Activated T-cell treated with anti-CD3 and anti-CD28 coated beads, Interleukin-2, amount 50 U/mL, for 24 hours (primary cell): Measurements from ENCODE around the gene CARTPT.

Experiments
- DNase-seq: peaks from one replicate; pipeline ENCODE4 v3.0.0-alpha.2; 2020
- H3K27ac Mint-ChIP-seq: 2 replicates; pipeline ENCODE4 v1.8.0; 2020; ENCODE audit warnings: mild to moderate bottlenecking, mixed read lengths
- H3K27me3 Mint-ChIP-seq: 2 replicates; pipeline ENCODE4 v1.8.0; 2020; ENCODE audit warnings: mixed read lengths
- H3K36me3 Mint-ChIP-seq: 2 replicates; pipeline ENCODE4 v1.8.0; 2020; ENCODE audit warnings: low read depth, mixed read lengths
- H3K4me1 Mint-ChIP-seq: 2 replicates; pipeline ENCODE4 v1.8.0; 2020; ENCODE audit warnings: low read depth, mixed read lengths
- H3K4me3 Mint-ChIP-seq: 2 replicates; pipeline ENCODE4 v1.8.0; 2020; ENCODE audit warnings: mild to moderate bottlenecking, moderate library complexity, mixed read lengths
- H3K9me3 Mint-ChIP-seq: 2 replicates; pipeline ENCODE4 v1.8.0; 2020; ENCODE audit warnings: mixed read lengths

The CARTPT gene

DNA sequence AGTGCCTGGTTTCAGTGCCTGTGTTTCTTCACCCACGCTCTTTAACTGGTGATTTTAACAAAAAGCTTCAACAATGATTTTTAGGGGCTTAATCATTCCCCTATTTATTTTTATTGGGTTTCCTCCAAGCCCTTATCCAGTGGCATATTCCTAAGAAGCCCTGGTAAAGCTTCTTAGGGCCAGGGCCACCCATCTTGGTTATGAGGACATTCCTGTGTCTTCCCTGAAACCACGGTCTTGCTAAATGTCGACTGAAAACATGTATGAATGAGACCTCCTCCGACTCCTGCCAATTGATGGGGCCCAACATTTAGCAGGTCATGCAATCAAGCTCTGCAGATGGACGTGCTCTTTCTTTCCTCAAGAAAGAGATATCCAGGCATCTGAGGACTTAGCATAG, 13.7 kb upstream of the CARTPT start:
- no peak overlapping the region for H3K27ac Mint-ChIP-seq
- no peaks in the 10 kb centered on the region for H3K4me1 Mint-ChIP-seq
- H3K27me3 Mint-ChIP-seq = peaks cover 29% of the 10 kb centered on the region
- DNase-seq = no peak
- no peaks in the 10 kb centered on the region for H3K36me3 Mint-ChIP-seq
- H3K4me3 Mint-ChIP-seq = no peak overlapping the region
- H3K9me3 Mint-ChIP-seq = no peaks in the 10 kb centered on the region

DNA sequence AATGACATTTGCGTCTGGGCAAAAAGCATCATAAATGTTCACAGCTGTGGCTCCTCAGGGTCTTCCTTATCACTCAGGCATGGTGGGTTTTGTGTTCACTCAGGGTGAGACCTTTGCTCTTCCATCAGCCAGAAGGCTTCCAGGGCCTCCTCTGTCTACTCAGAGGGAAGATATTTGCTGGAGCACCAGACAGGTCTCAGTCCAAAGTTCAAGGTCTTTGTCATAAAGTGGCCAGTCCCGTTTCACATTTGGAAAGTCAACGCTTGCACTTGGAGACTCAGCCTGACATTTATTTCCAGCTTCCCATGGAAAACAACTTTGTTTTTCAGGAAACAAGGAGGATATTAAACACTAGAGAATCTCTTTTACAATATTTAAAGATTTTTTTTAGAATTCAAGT, 12.2 kb upstream of the CARTPT start:
- no peaks in the 10 kb centered on the region for H3K4me1 Mint-ChIP-seq
- DNase-seq = no peak
- no peaks in the 10 kb centered on the region for H3K36me3 Mint-ChIP-seq
- H3K4me3 Mint-ChIP-seq = no peak overlapping the region
- H3K9me3 Mint-ChIP-seq = no peaks in the 10 kb centered on the region
- peaks cover 29% of the 10 kb centered on the region for H3K27me3 Mint-ChIP-seq
- no peak overlapping the region for H3K27ac Mint-ChIP-seq

DNA sequence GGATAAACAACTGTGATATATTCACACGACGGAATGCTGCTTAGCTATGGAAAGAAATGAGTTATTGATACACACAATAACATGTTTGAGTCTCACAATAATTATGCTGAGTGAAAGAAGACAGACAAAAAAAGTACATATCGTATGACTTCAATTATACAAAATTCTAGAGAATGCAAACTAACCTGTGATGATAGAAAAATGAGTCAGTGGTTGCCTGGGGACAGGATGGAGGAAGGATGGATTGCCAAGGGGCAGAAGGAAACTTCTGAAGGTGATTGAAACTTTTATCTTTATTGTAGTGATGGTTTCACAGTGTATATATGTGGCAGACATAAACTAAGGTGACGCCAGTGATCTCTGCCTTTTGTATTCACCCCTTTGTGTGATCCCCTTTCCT, 7.5 kb upstream of the CARTPT start:
- DNase-seq = no peak
- no peaks in the 10 kb centered on the region for H3K4me1 Mint-ChIP-seq
- no peak overlapping the region for H3K27ac Mint-ChIP-seq
- H3K4me3 Mint-ChIP-seq = no peak overlapping the region
- H3K27me3 Mint-ChIP-seq = peaks cover 47% of the 10 kb centered on the region
- H3K36me3 Mint-ChIP-seq = no peaks in the 10 kb centered on the region
- no peaks in the 10 kb centered on the region for H3K9me3 Mint-ChIP-seq

DNA sequence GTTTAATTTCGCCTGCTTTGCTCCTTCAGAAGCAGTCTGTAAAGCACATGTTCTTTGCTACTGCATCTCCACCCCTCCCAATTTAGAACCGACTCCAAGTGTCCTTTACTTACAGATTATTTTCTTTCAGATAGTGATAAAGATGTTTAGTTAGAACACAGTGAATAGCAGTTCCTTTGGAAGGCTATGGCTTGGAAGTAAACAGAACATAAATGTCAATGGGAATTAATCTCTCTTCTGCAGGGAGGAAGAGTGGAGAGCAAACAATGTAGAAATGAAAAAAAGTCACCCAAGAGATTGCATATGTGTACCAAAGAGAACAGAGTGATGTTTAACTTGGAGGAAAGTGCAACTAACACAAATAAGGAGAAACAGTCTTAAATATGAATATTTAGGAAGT, 4.2 kb upstream of the CARTPT start:
- Mint-ChIP-seq H3K4me3 (no peak overlapping the region), H3K4me1 (peaks cover 9% of the 10 kb centered on the region), H3K27ac (no peak overlapping the region), H3K27me3 (peaks cover 61% of the 10 kb centered on the region), H3K36me3 (no peaks in the 10 kb centered on the region), H3K9me3 (no peaks in the 10 kb centered on the region)
- DNase-seq = no peak

DNA sequence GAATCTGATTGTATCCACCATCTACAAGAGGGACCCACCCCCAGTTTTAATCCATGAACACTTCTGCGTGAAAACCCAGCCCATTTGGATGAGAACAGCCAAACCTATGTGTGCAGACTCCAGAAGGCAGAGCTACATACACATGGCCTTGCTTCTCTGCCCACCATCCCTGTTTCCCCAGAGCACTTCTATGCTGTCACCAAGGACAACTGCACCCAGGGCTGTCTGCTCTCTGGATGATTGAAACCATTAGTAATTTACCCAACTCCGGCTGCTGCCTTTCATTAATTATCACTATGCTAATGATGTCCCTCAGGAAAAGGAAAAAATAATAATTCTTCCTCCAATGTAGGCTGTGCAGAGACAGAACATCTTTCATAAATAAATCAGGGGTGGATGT, 8.9 kb downstream of the CARTPT start:
- H3K27me3 Mint-ChIP-seq = peaks cover 49% of the 10 kb centered on the region
- H3K4me3 Mint-ChIP-seq = no peak overlapping the region
- no peaks in the 10 kb centered on the region for H3K36me3 Mint-ChIP-seq
- H3K4me1 Mint-ChIP-seq = no peaks in the 10 kb centered on the region
- H3K27ac Mint-ChIP-seq = no peak overlapping the region
- no peak for DNase-seq
- no peaks in the 10 kb centered on the region for H3K9me3 Mint-ChIP-seq

DNA sequence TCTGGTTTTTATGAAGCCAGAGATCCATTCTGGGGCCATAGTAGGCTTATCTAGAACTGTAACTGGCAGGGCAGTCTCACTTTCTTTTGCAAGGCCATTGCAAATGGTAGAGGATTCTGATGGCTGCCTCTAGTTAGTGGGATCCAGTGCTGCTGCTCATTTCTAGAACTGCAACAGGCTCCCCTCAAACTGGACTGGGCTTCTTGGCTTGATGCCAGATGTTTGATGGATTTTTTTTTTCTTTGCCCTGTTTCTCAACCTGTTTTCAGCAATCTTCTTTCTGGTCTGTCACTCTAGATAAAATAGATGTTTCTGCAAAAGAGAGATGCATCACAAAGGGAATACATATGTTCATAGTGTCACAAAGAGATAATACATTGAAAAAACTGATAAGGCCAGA, 11.9 kb downstream of the CARTPT start:
- Mint-ChIP-seq H3K27me3 (peaks cover 30% of the 10 kb centered on the region), H3K27ac (no peak overlapping the region), H3K36me3 (no peaks in the 10 kb centered on the region), H3K9me3 (no peaks in the 10 kb centered on the region), H3K4me1 (no peaks in the 10 kb centered on the region), H3K4me3 (no peak overlapping the region)
- no peak for DNase-seq

DNA sequence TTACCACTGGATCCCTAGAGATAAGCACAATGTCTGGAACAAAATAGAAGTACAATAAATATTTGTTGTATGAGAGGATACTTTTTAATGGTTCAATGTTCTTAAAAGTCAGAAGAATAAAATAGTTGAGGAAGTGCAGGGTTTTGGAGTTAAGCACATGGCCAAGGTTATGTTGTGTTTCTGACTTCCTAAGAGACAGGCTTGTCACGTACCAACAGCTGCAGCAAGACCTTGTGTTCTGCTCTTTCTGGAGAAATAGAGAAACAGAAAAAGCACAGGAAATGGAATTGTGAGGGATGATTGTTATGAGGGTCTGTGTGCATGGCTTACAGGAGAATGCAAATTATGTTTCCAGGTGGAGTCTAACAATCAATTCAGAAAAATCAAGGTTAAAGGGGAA, 12.9 kb downstream of the CARTPT start:
- Mint-ChIP-seq H3K4me3 (no peak overlapping the region), H3K4me1 (no peaks in the 10 kb centered on the region), H3K27me3 (peaks cover 23% of the 10 kb centered on the region), H3K27ac (no peak overlapping the region), H3K9me3 (no peaks in the 10 kb centered on the region), H3K36me3 (no peaks in the 10 kb centered on the region)
- no peak for DNase-seq

DNA sequence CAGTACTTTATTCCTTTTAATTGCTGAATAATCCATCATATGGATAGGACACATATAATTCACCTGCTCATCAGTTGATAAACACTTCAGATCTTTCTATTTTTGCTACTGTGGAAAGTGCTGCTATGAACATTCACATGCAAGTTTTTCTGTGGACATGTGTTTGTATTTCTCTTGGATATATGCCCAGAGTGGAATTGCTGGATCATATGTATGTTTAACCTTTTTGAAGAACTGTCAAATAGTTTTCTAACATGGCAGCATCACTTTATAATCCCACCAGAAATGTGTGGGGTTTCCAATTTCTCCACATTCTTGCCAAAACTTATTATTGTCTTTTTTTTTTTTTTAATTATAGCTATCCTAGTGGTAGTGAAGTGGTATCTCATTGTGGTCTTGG, 15.1 kb downstream of the CARTPT start:
- no peak for DNase-seq
- no peaks in the 10 kb centered on the region for H3K9me3 Mint-ChIP-seq
- H3K27ac Mint-ChIP-seq = no peak overlapping the region
- peaks cover 18% of the 10 kb centered on the region for H3K27me3 Mint-ChIP-seq
- no peaks in the 10 kb centered on the region for H3K36me3 Mint-ChIP-seq
- H3K4me1 Mint-ChIP-seq = no peaks in the 10 kb centered on the region
- H3K4me3 Mint-ChIP-seq = no peak overlapping the region

DNA sequence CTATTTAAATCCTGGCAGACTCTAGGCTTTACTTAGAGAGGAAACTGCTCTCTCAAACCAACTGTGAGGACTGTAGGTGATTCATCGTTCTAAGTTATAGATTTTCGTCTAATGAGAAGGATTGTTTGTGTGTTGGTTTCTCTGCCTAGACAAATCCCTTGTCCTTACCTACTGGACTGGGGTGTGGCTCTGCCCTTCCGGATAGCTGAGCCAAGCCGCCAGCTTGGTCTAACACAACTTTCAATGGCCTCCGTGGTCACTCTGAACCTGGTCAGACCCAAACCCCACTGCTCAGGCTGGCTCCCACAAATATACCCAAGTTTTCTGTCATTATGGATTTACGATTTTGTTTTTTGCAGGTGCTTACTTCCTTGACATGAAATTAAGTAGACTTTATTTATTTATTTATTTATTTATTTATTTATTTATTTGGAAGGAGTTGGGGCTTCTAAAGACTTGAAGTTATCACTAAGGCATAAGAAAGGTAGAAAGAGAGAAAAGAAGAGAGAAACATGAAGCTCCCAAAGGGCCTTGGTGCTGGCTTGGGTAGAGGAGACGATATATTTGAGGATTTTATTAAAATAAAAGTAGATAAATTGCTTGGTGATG, 19.0 kb downstream of the CARTPT start:
- no peaks in the 10 kb centered on the region for H3K36me3 Mint-ChIP-seq
- no peak for DNase-seq
- peaks cover 5% of the 10 kb centered on the region for H3K9me3 Mint-ChIP-seq
- peaks cover 2% of the 10 kb centered on the region for H3K4me1 Mint-ChIP-seq
- H3K27me3 Mint-ChIP-seq = peaks cover 21% of the 10 kb centered on the region
- no peak overlapping the region for H3K4me3 Mint-ChIP-seq
- H3K27ac Mint-ChIP-seq = no peak overlapping the region

DNA sequence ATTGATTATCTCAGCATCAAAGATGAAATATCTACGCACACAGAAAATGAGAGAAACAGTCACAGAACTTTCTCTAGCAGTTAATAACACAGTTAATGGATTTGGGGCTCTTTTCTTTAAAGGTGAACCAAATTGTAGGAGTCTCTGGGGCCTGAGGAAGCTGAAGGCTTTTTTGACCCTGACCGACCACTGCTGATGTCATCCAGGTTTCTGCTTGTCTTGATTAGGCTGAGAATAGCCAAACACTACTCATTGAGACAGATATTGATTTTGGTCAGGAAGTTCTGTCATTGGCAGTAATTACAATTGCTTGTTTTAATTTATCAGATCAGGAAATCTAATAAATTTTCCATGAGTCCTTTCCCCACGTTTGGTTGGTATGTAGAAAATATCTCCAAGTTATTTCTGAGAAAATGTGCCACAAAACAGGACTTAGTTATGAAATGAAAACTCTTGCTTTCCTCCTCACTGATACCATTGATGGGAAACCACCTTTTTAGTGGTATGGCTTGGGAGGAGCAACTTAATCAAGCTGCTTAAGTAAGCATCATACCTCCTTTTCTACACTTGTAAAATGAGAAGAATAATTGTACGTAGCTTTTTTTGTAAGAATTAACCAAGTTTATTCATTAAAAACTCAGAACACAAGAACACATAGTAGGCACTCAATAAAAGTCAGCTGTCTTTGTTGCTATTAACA, 19.7 kb downstream of the CARTPT start:
- no peaks in the 10 kb centered on the region for H3K36me3 Mint-ChIP-seq
- H3K9me3 Mint-ChIP-seq = peaks cover 5% of the 10 kb centered on the region
- peaks cover 2% of the 10 kb centered on the region for H3K4me1 Mint-ChIP-seq
- no peak for DNase-seq
- H3K4me3 Mint-ChIP-seq = no peak overlapping the region
- peaks cover 18% of the 10 kb centered on the region for H3K27me3 Mint-ChIP-seq
- no peak overlapping the region for H3K27ac Mint-ChIP-seq

DNA sequence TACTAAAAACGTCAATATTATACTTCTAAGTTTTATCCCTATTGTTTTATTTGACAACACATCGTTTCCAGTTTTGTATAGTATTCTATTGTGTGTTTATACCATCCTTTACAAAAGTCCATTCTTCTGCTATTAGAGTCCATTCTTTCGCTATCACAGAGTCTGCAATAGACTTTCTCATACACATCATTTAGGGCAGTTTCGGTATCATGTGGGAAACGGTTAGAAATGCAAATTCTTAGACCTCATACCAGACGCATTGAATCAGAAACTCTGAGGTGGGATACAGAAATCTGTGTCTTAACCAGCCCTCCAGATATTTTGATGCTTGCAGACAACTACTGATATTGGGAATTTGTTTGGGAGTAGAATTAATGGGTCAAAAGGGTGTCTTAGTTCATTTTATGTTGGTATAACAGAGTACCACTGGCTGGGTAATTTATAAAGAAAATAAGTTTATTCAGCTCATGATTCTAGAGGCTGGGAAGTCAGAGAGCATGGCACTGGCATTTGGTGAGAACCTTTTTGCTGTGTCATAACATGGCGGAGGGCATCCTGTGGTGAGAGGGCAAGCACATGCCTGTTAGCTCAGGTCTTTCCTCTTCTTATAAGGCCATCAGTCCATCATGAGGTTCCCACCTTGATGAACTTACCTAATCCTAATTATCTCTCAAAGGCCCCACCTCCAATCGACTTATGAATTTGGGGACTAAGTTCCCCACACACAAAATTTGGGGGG, 21.1 kb downstream of the CARTPT start:
- Mint-ChIP-seq H3K9me3 (peaks cover 5% of the 10 kb centered on the region), H3K27me3 (peaks cover 18% of the 10 kb centered on the region), H3K36me3 (no peaks in the 10 kb centered on the region), H3K4me3 (no peak overlapping the region), H3K4me1 (peaks cover 2% of the 10 kb centered on the region), H3K27ac (no peak overlapping the region)
- DNase-seq = no peak

DNA sequence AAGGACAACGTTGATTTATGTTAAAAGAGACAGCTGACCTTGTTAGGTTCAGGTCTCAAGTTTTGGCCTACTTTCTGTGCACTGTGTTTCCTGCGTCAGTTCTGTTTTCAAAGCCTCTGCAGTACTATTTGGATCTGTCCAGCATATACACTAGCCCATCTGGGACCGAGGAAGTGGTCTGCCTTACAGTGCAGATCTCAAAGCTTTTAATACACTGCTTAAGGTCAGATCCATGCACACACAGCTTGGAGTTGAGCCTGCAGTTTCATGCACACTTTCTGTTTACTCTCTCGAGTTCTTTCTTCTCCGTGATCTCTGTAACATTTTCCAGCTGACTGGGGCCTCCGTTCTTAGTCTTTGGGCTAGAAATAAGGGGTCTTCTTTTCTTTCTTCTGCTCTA, 24.1 kb downstream of the CARTPT start:
- H3K36me3 Mint-ChIP-seq = no peaks in the 10 kb centered on the region
- H3K9me3 Mint-ChIP-seq = peaks cover 5% of the 10 kb centered on the region
- peaks cover 2% of the 10 kb centered on the region for H3K4me1 Mint-ChIP-seq
- H3K27ac Mint-ChIP-seq = no peak overlapping the region
- H3K27me3 Mint-ChIP-seq = peaks cover 13% of the 10 kb centered on the region
- H3K4me3 Mint-ChIP-seq = no peak overlapping the region
- DNase-seq = no peak

DNA sequence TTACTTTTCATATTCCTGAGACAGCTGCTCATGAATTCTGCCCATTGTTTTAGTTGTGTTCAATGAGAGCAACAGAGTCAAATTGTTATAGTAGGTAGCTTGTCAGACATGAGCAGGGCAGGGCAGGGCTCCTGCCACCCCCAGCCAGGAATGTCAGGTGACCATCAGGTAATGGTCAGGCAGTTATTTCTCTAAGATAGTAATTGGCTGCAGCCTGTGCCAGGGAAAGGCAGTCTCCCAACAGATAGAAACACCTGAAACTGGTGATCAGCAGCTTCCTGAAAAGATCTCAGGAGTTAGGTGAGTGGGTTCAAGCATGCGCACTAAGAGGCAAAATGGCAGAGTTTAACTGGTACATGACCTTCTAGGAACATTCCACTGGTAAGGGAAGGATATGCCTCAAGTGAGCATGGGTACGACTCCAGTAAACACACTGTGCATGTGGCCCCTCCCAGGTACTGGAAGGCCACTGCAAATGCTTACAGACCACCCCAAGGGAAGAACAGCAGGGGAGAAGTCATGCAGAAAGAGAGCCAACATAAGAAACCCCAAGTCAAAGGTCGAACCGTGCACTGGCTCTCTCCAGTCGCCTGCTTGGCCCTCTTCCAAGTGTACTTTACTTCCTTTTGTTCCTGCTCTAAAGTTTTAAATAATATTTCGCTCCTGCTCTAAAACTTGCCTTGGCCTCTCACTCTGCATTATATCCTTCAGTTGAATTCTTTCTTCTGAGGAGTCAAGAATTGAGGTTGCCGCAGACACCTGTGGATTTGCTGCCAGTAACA, 25.1 kb downstream of the CARTPT start:
- Mint-ChIP-seq H3K4me1 (peaks cover 2% of the 10 kb centered on the region), H3K4me3 (no peak overlapping the region), H3K36me3 (no peaks in the 10 kb centered on the region), H3K27ac (no peak overlapping the region), H3K9me3 (peaks cover 5% of the 10 kb centered on the region), H3K27me3 (peaks cover 10% of the 10 kb centered on the region)
- no peak for DNase-seq

DNA sequence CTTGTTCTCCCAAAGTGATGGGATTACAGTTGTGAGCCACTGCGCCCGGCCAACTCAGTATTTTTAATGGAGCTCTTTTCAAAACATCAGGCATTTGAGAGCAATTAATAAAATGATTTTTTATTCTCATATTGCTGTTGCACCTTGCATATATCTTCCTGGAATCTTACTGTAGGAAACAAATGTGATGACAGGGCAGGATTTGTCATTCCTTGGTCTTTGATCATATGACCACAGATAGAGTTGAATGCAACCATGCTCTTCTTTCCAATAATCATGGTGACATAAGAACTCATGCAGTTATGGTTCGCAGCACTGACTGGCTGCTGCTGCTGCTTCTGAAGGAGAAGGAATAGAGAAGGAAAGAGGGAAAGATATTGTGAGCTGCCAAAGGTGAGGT, 28.1 kb downstream of the CARTPT start:
- Mint-ChIP-seq H3K27ac (no peak overlapping the region), H3K36me3 (no peaks in the 10 kb centered on the region), H3K4me1 (no peaks in the 10 kb centered on the region), H3K27me3 (peaks cover 3% of the 10 kb centered on the region), H3K9me3 (no peaks in the 10 kb centered on the region), H3K4me3 (no peak overlapping the region)
- no peak for DNase-seq

DNA sequence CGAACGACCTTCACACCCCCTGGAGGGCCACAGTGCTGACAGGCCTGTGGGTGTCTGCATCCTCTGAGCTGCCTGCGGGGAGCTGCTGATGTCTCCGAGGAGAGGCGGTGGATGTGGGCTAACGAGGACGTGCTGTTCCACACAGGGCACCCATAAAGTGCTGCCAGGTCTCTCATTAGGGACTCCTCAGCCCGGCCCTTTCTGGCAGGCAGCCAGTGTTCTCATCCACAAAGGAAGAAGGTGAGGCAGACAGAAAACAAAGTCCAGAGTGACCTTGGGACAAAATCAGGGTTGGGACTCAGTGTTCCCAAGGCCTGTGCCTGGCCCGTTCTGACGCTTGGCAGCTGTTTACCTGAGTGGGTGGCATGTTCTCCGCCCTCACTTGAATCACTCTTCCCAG, 29.3 kb downstream of the CARTPT start:
- H3K27me3 Mint-ChIP-seq = peaks cover 3% of the 10 kb centered on the region
- H3K4me3 Mint-ChIP-seq = no peak overlapping the region
- no peaks in the 10 kb centered on the region for H3K4me1 Mint-ChIP-seq
- H3K9me3 Mint-ChIP-seq = no peaks in the 10 kb centered on the region
- no peaks in the 10 kb centered on the region for H3K36me3 Mint-ChIP-seq
- DNase-seq = no peak
- H3K27ac Mint-ChIP-seq = no peak overlapping the region
